Esophagus squamous epithelium (tissue), 5 donors: ENCODE data around the gene AOPEP. TPM values are rescaled to one million over a fixed set of nuclear protein-coding genes. Genes with fewer than 3 reads are reported as not detected.

Source experiments
- DNase-seq: peaks from one replicate; lab custom pipeline; 2025; lab: John Stamatoyannopoulos, UW
- H3K27ac ChIP-seq, 4 donors: fragments of 200-600 bp; sonication (generic); one replicate each; pipeline ENCODE4 v1.5.1; 2016 to 2019; ENCODE audit warnings: mild to moderate bottlenecking in 1 of 4
- H3K27me3 ChIP-seq, 4 donors: fragments of 200-600 bp; sonication (generic); 1 replicate in 3 of 4; 2 replicates in 1 of 4; pipeline versions ENCODE4 v1.5.1 to v1.6.0; 2017 to 2021; ENCODE audit warnings: antibody characterized with exemption in 1 of 4
- H3K36me3 ChIP-seq, 3 donors: fragments of 200-600 bp; sonication (generic); one replicate each; pipeline ENCODE4 v1.5.1; 2016 to 2019
- H3K4me1 ChIP-seq, 3 donors: fragments of 200-600 bp; sonication (generic); one replicate each; pipeline ENCODE4 v1.5.1; 2017 to 2019
- H3K4me3 ChIP-seq, 4 donors: fragments of 200-600 bp; sonication (generic); 1 replicate in 3 of 4; 2 replicates in 1 of 4; pipeline ENCODE4 v1.5.1; 2016 to 2019; ENCODE audit warnings: mild to moderate bottlenecking in 2 of 4, moderate library complexity in 1 of 4
- H3K9me3 ChIP-seq, 3 donors: fragments of 200-600 bp; sonication (generic); one replicate each; pipeline ENCODE4 v1.5.1; 2016 to 2019
- CTCF ChIP-seq, 6 experiments: fragments of 450-650 bp in 4 of 6; fragments of 200-600 bp in 2 of 6; sonication (generic) in 2 of 6; IDR thresholded peaks; one replicate each; pipeline ENCODE4 v1.5.1; 2016 to 2019; ENCODE audit warnings: antibody characterized with exemption in 6 of 6, mild to moderate bottlenecking in 4 of 6, moderate library complexity in 4 of 6
- POLR2A ChIP-seq, 4 donors: fragments of 450-650 bp; IDR thresholded peaks; one replicate each; pipeline ENCODE4 v1.6.1; 2017; ENCODE audit warnings: antibody characterized with exemption in 4 of 4, mild to moderate bottlenecking in 4 of 4, moderate library complexity in 3 of 4
- WGBS, 2 donors: methylation state at CpG; one replicate each; pipeline ENCODE4 v1.1.5; 2018; 5-methylcytosine and 5-hydroxymethylcytosine counted together
- intact Hi-C: fragments of 100-400 bp; cut with DNase I; formaldehyde crosslinking; loops from one replicate; pipeline ENCODE4 v1.15.0; 2022
- total RNA-seq, 4 donors: library from RNA; depleted of rRNA; stranded (reverse); fragments of >200 nt; gene quantifications; one replicate each; pipeline ENCODE4 v1.1.0, GENCODE V29; 2016
- donor health status: DM: yes; HTN: yes; CAD: no.

The AOPEP gene
- total RNA-seq, 4 donors from 2014 or later = 101 to 300 (median 115) TPM

GRCh38 chr9:94950040-94950578 is 223.6 kb downstream of the AOPEP start:
- Histone ChIP-seq H3K4me1 (peaks cover 33 to 77% (median 59%) of the 10 kb centered on the region in 3 donors), H3K27ac (peak overlapping the region; percentile 53 to 84 (median 82)), H3K9me3 (no peaks in the 10 kb centered on the region), H3K36me3 (no peaks in the 10 kb centered on the region), H3K4me3 (no peak overlapping the region), H3K27me3 (no peaks in the 10 kb centered on the region)
- intact Hi-C loops = no loop called here
- no peak for DNase-seq
- TF ChIP-seq POLR2A (IDR thresholded peaks at IDR 0.05) = no peak
- TF ChIP-seq CTCF (IDR thresholded peaks at IDR 0.05) = no peak
- WGBS, 2 donors = 81 to 90% methylated on average over 3 to 4 of the region's 4 CpGs

- Histone ChIP-seq H3K36me3 (peaks cover 0 to 3% (median 0%) of the 10 kb centered on the region in 3 donors), H3K27me3 (no peaks in the 10 kb centered on the region), H3K9me3 (no peaks in the 10 kb centered on the region), H3K4me1 (peaks cover 30 to 76% (median 52%) of the 10 kb centered on the region in 3 donors), H3K27ac (peak overlapping the region; percentile 53 to 84 (median 82)), H3K4me3 (no peak overlapping the region)
- no peak for DNase-seq
- TF ChIP-seq POLR2A (IDR thresholded peaks at IDR 0.05) = no peak
- no peak for TF ChIP-seq CTCF (IDR thresholded peaks at IDR 0.05)
- intact Hi-C loops = no loop called here
- whole genome bisulfite sequencing, 2 donors = 61 to 67% methylated on average over 5 to 6 of the region's 7 CpGs
These were observed 224.3 kb downstream of the AOPEP start for GRCh38 chr9:94950579-94951323.

GRCh38 chr9:94951324-94952135 is 225.0 kb downstream of the AOPEP start:
- Histone ChIP-seq H3K27me3 (no peaks in the 10 kb centered on the region), H3K9me3 (no peaks in the 10 kb centered on the region), H3K36me3 (peaks cover 0 to 9% (median 0%) of the 10 kb centered on the region in 3 donors), H3K4me1 (peaks cover 26 to 69% (median 46%) of the 10 kb centered on the region in 3 donors), H3K4me3 (no peak overlapping the region), H3K27ac (peak overlapping the region; percentile 67 to 84 (median 82))
- no peak for DNase-seq
- intact Hi-C loops = no loop called here
- 55 to 56% methylated on average over 5 of the region's 5 CpGs for WGBS, 2 donors
- TF ChIP-seq POLR2A (IDR thresholded peaks at IDR 0.05) (no peak), CTCF (IDR thresholded peaks at IDR 0.05) (no peak)

GRCh38 chr9:94952565-94953373 is 226.3 kb downstream of the AOPEP start:
- Histone ChIP-seq H3K9me3 (no peaks in the 10 kb centered on the region), H3K36me3 (peaks cover 0 to 16% (median 0%) of the 10 kb centered on the region in 3 donors), H3K4me3 (peak overlapping the region in 1 of 4 donors; percentile 27), H3K27ac (peak overlapping the region; percentile 67 to 84 (median 82)), H3K4me1 (peaks cover 26 to 68% (median 46%) of the 10 kb centered on the region in 3 donors), H3K27me3 (no peaks in the 10 kb centered on the region)
- no peak for TF ChIP-seq CTCF (IDR thresholded peaks at IDR 0.05)
- TF ChIP-seq POLR2A (IDR thresholded peaks at IDR 0.05) = no peak
- intact Hi-C loops = no loop called here
- DNase-seq = no peak
- 23 to 25% methylated on average over 7 to 8 of the region's 8 CpGs for WGBS, 2 donors
